AG09319 (cell line): ENCODE data around the gene TIAM2.

Source experiments
- DNase-seq: peaks from one replicate; pipeline ENCODE4 v3.0.0-alpha.2; 2010; ENCODE audit warnings: low read depth; ENCODE audit errors: extremely low read depth
- TF ChIP-seq, protein P1 (sequence below): IDR thresholded peaks from 2 replicates; pipeline ENCODE4 v1.5.1; 2011; ENCODE audit warnings: low read depth, mild to moderate bottlenecking, inconsistent platforms, low read length, moderate library complexity

Gene TIAM2

DNA sequence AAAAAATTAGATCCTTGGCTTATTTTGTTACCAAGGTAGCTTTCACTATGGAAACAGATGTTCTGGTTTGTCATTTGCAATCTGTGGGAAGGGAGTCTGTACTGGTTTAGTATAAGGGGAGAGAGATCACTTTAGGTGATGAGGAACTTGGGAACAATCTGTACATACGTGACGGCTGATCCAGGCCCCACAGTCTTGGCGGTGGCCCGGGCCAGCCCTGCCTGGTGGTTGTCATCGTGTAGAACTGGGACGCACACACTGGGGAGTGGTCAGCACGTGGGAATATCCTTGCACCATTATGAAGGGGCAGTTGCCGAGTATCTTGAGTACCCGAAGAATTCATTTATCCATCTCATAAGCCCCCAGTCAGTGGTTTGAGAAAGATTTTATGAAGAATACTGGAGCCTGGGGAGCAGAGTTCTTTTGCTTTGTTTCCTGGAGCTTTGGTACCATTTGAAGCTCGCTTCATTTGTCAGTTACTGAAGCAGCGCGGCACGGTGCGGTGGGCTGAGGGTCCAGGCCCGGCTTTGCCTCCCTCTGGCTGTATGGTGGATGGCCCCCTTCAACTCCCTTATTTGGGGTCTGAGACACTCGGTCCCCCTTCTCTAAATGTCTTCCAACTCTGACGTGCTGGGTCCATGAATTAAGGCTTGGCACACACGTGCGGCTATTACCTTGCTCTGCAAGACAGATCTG is 245.9 kb downstream of the TIAM2 start:
- no peak for DNase-seq
- TF ChIP-seq, protein P1, sequence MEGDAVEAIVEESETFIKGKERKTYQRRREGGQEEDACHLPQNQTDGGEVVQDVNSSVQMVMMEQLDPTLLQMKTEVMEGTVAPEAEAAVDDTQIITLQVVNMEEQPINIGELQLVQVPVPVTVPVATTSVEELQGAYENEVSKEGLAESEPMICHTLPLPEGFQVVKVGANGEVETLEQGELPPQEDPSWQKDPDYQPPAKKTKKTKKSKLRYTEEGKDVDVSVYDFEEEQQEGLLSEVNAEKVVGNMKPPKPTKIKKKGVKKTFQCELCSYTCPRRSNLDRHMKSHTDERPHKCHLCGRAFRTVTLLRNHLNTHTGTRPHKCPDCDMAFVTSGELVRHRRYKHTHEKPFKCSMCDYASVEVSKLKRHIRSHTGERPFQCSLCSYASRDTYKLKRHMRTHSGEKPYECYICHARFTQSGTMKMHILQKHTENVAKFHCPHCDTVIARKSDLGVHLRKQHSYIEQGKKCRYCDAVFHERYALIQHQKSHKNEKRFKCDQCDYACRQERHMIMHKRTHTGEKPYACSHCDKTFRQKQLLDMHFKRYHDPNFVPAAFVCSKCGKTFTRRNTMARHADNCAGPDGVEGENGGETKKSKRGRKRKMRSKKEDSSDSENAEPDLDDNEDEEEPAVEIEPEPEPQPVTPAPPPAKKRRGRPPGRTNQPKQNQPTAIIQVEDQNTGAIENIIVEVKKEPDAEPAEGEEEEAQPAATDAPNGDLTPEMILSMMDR: no peak

DNA sequence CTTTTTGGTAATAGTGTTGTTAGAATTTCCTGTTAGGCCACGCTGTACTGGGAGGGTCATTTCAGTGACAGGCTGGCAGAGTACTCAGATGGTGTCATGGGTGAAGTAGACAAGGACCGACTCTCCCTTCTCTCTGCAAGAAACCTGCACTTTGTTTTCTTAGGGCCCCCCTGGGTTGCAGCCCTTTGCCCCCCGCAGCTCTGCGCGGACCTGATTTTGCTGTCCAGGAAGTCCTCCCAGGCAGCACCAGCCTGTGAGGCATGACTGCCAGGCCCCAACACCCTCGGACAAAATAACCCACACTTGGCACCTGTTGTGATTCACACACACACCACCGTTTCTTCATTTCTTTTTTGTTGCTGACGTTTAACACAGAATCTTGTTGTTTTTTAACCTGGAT is 246.9 kb downstream of the TIAM2 start:
- no peak for DNase-seq
- TF ChIP-seq, protein P1: no peak

DNA sequence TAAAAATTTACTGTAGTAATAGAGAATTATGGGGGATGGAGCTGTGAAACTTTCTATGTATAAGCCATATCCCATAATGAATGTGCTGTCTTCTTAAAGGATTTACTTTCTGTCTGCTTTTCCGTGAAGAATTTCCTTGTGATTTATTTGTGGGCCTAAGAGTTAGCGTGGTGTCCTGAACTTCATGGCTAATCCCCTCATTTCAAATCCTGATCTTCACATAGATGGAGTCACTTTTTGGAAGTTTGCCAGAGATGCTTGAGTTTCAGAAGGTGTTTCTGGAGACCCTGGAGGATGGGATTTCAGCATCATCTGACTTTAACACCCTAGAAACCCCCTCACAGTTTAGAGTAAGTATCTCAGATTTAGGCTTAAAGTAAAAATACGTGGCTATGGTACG is 249.3 kb downstream of the TIAM2 start:
- TF ChIP-seq, protein P1: no peak
- no peak for DNase-seq

DNA sequence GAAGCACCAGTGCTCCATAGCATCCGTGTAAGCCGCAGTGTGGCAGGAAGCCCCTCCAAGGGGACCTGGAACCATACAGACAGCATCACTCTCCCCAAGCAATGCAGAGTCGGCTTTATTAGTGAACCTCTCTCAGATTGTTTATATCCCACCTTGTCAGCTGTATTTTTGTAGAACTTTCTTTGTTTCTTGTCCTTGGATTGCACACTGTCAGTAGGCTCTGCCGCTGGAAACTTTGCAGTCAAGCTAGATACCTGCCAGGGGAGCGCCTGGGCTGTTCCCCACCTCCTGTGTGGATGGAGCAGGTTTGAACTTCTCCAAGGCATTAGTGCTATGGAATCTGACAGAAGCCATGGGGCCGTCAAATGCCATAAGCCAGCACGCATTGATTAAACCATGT is 250.1 kb downstream of the TIAM2 start:
- no peak for DNase-seq
- TF ChIP-seq, protein P1: no peak

DNA sequence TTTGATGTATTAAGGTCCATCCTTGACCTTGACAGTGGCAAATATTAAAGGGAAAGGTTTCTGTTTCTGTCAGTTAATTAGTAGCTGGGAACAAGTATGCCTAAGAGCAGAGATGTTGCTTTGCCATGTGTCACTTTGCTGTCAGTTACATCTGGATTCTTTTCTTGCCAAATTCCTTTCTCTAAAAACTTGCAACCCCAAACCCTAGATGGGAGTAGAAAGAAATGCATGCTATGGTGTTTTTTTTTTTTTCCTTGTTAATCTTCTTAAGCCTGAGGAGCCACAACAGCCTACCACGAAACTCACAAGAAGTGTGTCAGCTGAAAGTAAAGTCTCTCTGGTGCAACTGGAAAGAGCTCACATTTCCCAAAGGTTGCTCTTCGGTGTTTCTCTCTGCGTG is 250.7 kb downstream of the TIAM2 start:
- TF ChIP-seq, protein P1: no peak
- DNase-seq: no peak

DNA sequence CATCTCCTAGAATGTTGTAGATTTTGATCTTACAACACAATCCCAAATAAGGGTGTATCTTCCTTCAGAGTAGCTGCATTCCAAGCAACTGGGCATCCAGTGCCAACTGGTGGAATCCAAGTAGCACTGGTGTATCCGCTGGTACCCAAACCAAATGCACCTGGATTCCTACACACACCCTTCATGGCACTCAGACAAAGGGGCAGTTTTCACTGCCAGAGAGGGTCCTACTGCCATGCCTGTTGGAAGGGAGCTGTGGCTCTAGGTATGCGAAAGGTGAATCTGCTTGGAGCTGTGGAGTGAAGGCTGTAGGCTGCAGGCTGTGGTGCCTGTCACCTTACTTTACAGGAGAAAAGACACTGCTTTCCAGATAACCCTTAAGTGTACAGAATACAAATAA is 251.7 kb downstream of the TIAM2 start:
- no peak for DNase-seq
- TF ChIP-seq, protein P1: no peak

DNA sequence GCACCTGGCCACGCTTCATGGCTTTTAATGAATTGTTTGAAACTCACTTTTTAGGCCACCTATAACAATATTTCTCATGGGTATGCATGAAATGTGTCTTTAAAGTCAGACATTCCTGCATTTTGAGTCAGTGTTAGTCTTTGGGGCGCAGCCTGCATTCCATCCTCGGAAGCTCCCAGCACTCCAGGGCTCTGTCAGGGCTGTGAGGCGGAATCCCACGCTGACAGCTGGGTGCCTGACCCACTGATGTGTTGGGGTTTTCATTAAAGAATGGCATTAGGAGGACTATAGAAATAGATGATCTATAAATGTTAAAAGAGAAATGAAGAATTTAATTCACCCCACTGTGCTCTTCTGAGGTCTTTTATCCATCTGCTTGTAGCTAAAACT is 252.5 kb downstream of the TIAM2 start:
- DNase-seq: no peak
- TF ChIP-seq, protein P1: no peak
